Measurements from ENCODE around the gene ZMIZ2.
"Not testable (repeated sequence)": the region's sequence is repeated elsewhere in the genome, so short reads cannot be mapped to it uniquely, and the experiment has no call there.

The ZMIZ2 gene

GRCh38 chr7:44772867-44773266 is 24.2 kb downstream of the ZMIZ2 start:
- no peak for DNase-seq

GRCh38 chr7:44774486-44774885 is 25.8 kb downstream of the ZMIZ2 start:
- DNase-seq, result not testable (repeated sequence)

GRCh38 chr7:44775383-44776107 is 26.9 kb downstream of the ZMIZ2 start:
- DNase-seq, result no peak

DNA sequence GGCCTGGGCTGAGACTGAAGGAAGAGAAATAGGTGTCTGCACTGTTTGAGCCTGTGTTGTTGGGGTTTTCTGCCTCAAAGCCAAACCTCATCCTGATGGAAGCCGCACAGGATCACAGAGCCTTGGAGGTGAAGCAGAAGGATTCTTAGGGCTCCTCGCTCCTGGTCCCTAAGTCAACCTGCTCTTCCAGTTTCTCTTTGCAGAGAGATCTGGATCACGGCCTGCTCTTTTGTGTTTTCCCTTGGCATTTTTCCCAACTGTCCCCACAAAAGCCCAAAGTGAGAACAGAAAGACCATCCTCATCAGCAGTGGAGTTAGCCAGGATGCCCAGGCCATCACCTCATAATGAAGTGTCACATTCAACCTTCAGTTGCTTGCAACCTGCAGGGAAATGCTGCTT is 27.6 kb downstream of the ZMIZ2 start:
- DNase-seq, result no peak

DNA sequence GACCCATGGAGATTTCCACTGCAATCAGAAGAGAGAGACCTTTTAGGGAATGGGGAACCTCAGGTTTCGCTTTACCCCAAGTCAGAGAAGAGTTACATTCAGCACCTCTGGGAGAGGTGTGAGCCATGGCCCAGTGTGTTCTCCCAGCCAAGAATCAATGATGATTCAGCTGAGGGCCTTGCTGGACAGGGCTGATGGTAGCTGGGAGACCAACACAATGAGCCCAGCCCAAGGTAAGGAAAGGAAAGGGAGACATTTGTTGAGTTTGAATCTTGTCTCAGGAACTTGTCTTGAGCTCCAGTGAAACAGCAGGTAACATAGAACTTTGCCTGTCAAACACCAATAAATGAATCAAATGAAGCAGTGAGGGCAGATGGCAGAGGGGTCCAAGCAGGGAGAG is 33.8 kb downstream of the ZMIZ2 start:
- DNase-seq, result no peak

DNA sequence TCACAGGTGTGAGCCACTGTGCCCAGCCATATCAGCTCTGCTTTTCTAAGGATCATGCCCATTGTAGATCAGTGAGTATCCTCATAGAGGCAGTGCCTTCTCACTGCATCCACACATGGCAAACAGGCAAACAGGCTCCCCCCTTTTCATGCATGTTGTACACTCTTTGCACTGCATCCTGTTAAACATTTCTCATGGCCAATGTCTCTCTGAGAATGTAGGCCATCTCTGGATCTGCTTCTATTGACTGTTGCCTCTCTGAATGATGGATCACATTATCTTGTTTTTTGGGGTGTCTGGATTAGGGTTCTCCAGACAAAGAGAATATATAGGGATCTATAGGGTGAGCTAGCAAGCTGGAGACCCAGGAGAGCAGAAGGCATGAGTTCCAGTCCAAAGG is 34.8 kb downstream of the ZMIZ2 start:
- no peak for DNase-seq

GRCh38 chr7:44784364-44784763 is 35.7 kb downstream of the ZMIZ2 start:
- DNase-seq, result no peak

DNA sequence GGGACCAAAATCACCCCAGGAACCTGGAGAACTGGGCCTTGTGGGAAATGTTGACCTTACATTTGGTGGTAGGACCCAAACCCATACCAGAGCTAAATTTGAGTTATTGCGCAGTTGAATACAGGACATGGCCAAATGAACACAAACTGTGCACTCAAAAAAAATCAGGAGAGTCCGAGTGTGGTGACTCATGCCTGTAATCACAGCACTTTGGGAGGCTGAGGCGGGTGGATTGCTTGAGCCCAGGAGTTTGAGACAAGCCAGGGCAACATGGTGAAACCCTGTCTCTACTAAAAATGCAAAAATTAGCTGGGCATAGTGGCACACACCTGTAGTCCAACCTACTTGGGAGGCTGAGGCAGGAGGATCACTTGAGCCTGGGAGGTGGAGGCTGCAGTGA is 36.6 kb downstream of the ZMIZ2 start:
- DNase-seq, result not testable (repeated sequence)

- DNase-seq, result no peak
Observed at GRCh38 chr7:44787041-44787440, 38.4 kb downstream of the ZMIZ2 start.

DNA sequence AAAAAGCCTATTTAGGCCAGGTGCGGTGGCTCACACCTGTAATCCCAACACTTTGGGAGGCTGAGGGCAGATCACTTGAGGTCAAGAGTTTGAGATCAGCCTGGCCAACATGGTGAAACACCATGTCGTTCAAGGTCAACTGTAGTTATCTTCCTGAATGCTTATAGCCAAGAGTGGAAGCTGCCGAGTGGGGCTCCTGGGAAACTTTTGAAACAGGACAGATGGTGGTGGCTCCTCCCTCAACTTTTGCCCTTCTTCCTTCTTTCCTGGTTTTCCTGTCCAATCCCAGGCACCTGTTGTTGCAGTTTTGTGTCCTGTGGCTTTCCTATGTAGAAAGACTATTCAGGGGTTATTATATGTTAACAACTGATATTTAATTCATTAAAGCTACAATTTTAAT is 39.1 kb downstream of the ZMIZ2 start:
- no peak for DNase-seq

DNA sequence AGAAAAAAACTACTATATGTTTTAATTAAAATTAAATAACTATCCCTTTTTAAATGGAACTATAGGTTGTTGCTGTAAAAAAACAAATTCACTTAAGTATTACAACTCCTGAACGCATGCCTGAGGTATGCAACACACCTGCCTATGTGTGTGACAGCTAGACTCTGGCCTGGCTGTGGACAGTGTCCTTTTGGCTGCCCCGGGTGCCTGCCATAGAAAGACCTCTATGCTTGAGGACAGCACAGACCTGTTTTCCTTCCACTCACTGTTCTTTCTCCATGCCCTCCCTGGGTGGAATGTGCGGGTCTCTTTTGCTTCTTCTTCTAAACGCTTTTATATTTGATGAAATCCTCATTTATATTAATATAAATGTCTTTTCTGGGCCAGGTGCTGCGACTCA is 41.3 kb downstream of the ZMIZ2 start:
- DNase-seq, result no peak

DNA sequence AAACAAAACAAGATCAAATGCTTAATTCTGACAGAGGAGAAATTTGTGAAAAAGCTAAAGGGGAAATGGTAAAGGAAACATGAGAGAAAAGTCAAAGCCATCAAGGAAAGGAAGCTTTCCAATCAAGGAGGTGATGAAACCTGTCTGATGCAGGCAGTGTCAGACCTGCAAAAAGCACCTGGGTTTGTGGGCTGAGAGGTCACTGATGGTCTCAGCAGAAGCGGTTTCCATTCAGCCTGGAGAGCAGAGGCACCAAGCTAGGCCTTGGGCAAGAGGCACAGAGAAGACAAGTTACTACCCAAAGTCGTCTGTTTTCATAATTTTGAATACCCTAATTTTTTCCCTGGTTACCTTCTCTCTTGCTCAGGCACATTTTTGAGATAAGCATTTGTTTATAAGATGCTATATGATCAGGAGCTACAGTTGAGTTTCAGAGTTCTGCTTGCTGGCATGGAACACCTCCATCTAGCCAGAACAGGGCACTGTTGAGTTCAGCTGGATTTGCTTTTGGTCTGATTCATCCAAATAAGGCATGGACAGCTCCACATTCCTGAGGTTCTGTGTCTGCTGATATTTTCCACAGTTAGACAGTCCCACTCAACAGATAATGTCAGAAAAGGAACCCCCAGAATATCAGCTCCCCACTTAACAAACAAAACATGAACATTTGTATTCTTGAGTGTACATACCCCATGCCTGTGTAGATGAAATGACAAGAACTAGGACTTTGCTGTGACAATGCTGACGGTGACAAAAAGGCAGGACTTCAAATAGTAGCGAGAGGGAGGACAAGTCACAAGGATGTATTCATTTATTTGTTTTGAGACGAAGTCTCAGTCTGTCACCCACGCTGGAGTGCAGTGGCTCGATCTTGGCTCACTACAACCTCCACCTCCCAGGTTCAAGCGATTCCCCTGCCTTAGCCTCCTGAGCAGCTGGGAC is 42.9 kb downstream of the ZMIZ2 start:
- no peak for DNase-seq

GRCh38 chr7:44793919-44794318 is 45.3 kb downstream of the ZMIZ2 start:
- no peak for DNase-seq

DNA sequence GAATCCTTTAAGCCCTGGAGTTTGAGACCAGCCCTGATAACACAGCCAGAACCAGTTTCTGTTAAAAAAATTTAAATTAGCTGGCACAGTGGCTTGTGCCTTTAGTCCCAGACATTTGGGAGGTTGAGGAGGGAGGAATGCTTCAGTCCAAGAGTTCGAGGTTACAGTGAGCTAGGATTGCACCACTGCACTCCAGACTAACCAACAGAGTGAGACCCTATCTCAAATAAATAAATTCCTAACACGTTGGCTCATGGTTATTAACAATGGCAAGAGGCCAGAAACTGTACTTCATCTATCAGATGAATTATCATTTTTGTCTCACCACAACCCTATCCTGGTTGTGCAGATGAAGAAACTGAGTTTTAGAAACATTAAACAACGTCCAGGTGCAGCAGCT is 45.7 kb downstream of the ZMIZ2 start:
- no peak for DNase-seq

DNA sequence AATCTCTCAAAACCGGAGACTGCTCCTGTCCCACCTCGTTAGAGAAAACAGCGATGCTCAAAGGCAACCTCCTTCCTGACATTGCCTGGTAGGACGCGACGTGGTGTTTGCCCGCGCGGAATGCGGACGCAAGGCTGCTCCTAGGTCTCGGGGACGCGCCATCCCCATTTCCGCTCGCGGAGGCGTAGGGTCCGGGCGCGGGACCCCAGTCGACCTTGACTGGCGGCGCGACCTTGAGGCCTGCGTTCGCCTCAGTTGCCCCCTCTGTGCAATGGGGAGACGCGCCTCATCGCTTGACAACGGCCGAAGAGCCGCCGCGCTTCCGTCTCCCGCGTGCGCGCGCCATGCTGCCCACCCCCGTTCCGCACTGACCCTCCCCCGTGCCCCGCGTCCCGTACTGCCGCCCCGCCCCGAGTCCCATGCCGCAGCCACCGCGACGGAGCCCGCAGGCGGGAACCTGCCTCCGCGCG is 47.4 kb downstream of the ZMIZ2 start:
- peak; percentile 59 for DNase-seq

- DNase-seq, result peak; percentile 94
Observed at GRCh38 chr7:44796504-44797328, 48.1 kb downstream of the ZMIZ2 start, which contains the start of gene PPIA. Gene PPIA, plus strand, starts transcription at chr7:44796681. Its CDS starts 44 bp downstream, at chr7:44796725.

- DNase-seq, result peak; percentile 81
Observed at GRCh38 chr7:44797329-44798258, 48.9 kb downstream of the ZMIZ2 start.

DNA sequence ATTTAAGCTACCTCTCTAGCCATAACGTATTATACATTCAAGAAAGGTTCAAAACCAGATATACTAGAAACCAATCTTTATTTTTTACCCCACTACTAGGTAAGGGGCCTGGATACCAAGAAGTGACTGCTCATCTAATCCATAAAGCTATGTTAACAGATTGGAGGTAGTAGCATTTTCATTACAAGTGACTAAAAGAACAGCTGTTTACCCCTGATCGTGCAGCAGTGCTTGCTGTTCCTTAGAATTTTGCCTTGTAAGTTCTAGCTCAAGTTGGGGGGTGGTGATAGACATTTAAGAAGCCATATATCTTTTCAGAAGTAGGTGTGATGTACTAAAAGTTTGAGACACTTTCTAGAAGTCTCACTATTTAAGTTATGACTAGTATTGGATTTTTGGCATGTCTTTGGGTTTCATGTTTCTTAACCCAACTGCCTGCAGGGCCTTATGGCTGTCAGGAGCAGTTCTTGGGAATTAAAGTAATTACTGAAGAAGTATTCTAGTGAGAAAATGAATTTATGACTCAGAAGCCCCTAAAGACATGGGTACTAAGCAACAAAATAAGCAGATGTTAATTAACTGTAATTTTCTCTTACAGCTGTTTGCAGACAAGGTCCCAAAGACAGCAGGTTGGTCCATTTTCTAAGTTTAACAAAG is 50.1 kb downstream of the ZMIZ2 start:
- DNase-seq, result no peak

DNA sequence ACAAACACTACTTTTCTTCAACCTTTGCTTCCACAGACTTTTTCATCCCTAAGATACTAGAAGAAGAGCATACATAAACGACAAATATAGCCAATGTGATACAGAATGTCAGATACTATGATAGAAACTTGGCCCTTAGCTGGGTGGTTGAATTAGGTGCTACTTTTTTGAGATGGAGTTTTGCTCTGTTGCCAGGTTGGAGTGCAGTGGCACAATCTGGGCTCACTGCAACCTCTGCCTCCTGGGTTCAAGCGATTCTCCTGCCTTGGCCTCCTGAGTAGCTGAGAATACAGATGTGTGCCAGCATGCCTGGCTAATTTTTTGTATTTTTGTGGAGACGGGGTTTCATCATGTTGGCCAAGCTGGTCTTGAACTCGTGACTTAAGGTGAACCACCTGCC is 51.3 kb downstream of the ZMIZ2 start:
- DNase-seq, result no peak

DNA sequence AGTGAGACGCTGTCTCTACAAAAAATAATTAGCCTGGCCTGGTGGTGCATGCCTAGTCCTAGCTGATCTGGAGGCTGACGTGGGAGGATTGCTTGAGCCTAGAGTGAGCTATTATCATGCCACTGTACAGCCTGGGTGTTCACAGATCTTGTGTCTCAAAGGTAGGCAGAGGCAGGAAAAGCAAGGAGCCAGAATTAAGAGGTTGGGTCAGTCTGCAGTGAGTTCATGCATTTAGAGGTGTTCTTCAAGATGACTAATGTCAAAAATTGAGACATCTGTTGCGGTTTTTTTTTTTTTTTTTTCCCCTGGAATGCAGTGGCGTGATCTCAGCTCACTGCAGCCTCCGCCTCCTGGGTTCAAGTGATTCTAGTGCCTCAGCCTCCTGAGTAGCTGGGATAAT is 53.2 kb downstream of the ZMIZ2 start:
- DNase-seq, result peak; percentile 14

GRCh38 chr7:44802418-44803025 is 53.9 kb downstream of the ZMIZ2 start:
- peak; percentile 10 for DNase-seq

All from MV-4-11 (cell line).